ENCODE data around the gene RIMBP2.

Gene RIMBP2

GRCh38 chr12:130476451-130477135 lies 239.5 kb downstream of the RIMBP2 start:
- in situ Hi-C loops (cut with MboI; ENCODE audit: low sequenced_read_pairs) = no loop called here

- in situ Hi-C loops (cut with MboI; ENCODE audit: low sequenced_read_pairs) = no loop called here
Measured at GRCh38 chr12:130474599-130475269, 241.4 kb downstream of the RIMBP2 start.

GRCh38 chr12:130473266-130473665 lies 242.8 kb downstream of the RIMBP2 start:
- in situ Hi-C loops (cut with MboI; ENCODE audit: low sequenced_read_pairs) = no loop called here

GRCh38 chr12:130470969-130471368 lies 245.1 kb downstream of the RIMBP2 start:
- in situ Hi-C loops (cut with MboI; ENCODE audit: low sequenced_read_pairs) = no loop called here

- in situ Hi-C loops (cut with MboI; ENCODE audit: low sequenced_read_pairs) = no loop called here
Measured at GRCh38 chr12:130469552-130469951, 246.5 kb downstream of the RIMBP2 start.

- in situ Hi-C loops (cut with MboI; ENCODE audit: low sequenced_read_pairs) = no loop called here
Measured at GRCh38 chr12:130468700-130469245, 247.3 kb downstream of the RIMBP2 start.

GRCh38 chr12:130468186-130468585 lies 247.9 kb downstream of the RIMBP2 start:
- in situ Hi-C loops (cut with MboI; ENCODE audit: low sequenced_read_pairs) = no loop called here

- in situ Hi-C loops (cut with MboI; ENCODE audit: low sequenced_read_pairs) = no loop called here
Measured at GRCh38 chr12:130465626-130466025, 250.5 kb downstream of the RIMBP2 start.

GRCh38 chr12:130465046-130465445 lies 251.1 kb downstream of the RIMBP2 start:
- in situ Hi-C loops (cut with MboI; ENCODE audit: low sequenced_read_pairs) = no loop called here

- in situ Hi-C loops (cut with MboI; ENCODE audit: low sequenced_read_pairs) = no loop called here
Measured at GRCh38 chr12:130463818-130464670, 252.1 kb downstream of the RIMBP2 start.

GRCh38 chr12:130463275-130463658 lies 252.8 kb downstream of the RIMBP2 start:
- in situ Hi-C loops (cut with MboI; ENCODE audit: low sequenced_read_pairs) = no loop called here

- in situ Hi-C loops (cut with MboI; ENCODE audit: low sequenced_read_pairs) = no loop called here
Measured at GRCh38 chr12:130462558-130463274, 253.4 kb downstream of the RIMBP2 start.

GRCh38 chr12:130461839-130462557 lies 254.1 kb downstream of the RIMBP2 start:
- in situ Hi-C loops (cut with MboI; ENCODE audit: low sequenced_read_pairs) = no loop called here

GRCh38 chr12:130461447-130461815 lies 254.7 kb downstream of the RIMBP2 start:
- in situ Hi-C loops (cut with MboI; ENCODE audit: low sequenced_read_pairs) = no loop called here

- in situ Hi-C loops (cut with MboI; ENCODE audit: low sequenced_read_pairs) = no loop called here
Measured at GRCh38 chr12:130460611-130461446, 255.3 kb downstream of the RIMBP2 start.

- in situ Hi-C loops (cut with MboI; ENCODE audit: low sequenced_read_pairs) = no loop called here
Measured at GRCh38 chr12:130459916-130460315, 256.2 kb downstream of the RIMBP2 start.

GRCh38 chr12:130458341-130458740 lies 257.8 kb downstream of the RIMBP2 start:
- in situ Hi-C loops (cut with MboI; ENCODE audit: low sequenced_read_pairs) = no loop called here

GRCh38 chr12:130457215-130457614 lies 258.9 kb downstream of the RIMBP2 start:
- in situ Hi-C loops (cut with MboI; ENCODE audit: low sequenced_read_pairs) = no loop called here
